Measurements from ENCODE around the gene ZNF865. TPM values are rescaled to one million over a fixed set of nuclear protein-coding genes. Genes with fewer than 3 reads are reported as not detected.

Gene ZNF865
- total and polyA plus RNA-seq, 8 donors: 1.3 to 60.5 (median 6.6) TPM

DNA sequence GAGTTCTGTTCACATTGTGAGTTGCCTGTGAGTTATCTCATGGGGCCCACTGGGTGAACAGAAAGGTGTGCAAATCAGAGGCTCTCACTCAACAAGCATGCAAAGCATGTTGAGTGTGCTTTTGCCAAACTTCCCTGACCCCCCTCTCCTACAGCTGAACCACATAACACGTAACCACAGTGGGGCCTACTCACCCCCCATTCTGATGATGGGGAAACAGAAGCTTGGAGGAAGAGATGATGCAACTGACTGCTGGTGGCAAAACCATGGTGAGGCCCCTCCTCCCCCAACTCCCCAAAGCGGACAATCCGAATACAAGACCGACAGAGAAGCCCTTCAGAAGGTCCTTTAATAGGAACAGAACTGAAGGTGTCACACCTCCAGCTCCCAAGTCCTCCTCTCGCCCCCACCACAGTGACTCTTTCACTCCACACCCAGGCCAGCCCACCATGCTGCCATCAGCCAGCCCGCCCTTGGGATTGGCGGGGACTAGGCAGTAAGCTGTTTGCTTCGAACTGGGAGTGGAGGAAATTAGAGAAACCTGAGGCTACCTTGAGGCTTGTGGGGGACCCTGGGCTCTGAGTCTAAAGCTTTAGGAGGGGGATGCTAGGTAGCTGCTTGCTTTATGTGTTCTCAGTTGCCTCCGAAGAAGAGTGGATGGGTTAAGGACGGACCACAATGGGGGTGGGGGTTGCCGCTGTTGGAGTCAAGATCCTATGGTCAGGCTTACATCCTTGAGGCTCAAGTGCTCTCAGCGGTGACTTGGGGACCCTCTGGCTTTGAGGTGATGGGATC is 15.2 kb downstream of the ZNF865 start:
- intact Hi-C loops (cut with DNase I; ENCODE audit: low total_unique reads): no loop called here
- H3K4me1 ChIP-seq: peaks cover 11 to 54% (median 23%) of the 10 kb centered on the region in 4 donors
- H3K9me3 ChIP-seq: no peaks in the 10 kb centered on the region
- no peak overlapping the region for H3K4me3 ChIP-seq
- WGBS, 5 donors: 82 to 94% (median 90%) methylated on average over 11 to 12 of the region's 12 CpGs
- DNase-seq: no peak
- TF ChIP-seq POLR2AphosphoS5 (IDR thresholded peaks at IDR 0.05): no peak
- TF ChIP-seq EP300 (IDR thresholded peaks at IDR 0.05): no peak
- TF ChIP-seq, protein P1, sequence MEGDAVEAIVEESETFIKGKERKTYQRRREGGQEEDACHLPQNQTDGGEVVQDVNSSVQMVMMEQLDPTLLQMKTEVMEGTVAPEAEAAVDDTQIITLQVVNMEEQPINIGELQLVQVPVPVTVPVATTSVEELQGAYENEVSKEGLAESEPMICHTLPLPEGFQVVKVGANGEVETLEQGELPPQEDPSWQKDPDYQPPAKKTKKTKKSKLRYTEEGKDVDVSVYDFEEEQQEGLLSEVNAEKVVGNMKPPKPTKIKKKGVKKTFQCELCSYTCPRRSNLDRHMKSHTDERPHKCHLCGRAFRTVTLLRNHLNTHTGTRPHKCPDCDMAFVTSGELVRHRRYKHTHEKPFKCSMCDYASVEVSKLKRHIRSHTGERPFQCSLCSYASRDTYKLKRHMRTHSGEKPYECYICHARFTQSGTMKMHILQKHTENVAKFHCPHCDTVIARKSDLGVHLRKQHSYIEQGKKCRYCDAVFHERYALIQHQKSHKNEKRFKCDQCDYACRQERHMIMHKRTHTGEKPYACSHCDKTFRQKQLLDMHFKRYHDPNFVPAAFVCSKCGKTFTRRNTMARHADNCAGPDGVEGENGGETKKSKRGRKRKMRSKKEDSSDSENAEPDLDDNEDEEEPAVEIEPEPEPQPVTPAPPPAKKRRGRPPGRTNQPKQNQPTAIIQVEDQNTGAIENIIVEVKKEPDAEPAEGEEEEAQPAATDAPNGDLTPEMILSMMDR (IDR thresholded peaks at IDR 0.05): no peak
- TF ChIP-seq POLR2A (IDR thresholded peaks at IDR 0.05): no peak
- peaks cover 17 to 51% (median 46%) of the 10 kb centered on the region in 4 donors for H3K36me3 ChIP-seq
- H3K27me3 ChIP-seq: no peaks in the 10 kb centered on the region
- peak overlapping the region in 2 of 5 donors; percentile 6 for H3K27ac ChIP-seq

DNA sequence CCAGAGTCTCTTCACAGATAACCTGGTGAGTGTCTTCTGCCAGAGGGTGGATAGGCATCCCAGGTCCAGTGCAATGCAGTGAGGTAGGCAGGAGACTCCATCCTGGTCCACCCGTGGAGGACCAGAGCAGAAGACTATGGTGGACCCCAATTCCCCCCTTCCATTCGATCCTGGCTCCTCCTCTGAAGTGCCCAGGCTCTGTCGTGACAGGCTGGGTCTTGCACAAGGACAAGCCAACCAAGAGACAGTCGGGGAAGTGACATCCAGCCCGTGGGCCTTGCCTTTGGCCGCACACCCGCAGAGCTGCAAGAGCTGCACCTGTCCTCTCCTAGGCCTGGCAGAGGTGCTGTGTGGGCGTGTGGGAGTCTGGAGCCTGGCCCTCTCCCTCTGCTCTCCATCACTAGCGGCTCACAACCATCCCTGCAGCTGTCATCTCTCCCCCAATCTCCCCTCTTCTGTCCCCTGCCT is 15.8 kb downstream of the ZNF865 start:
- WGBS, 5 donors: 81 to 96% (median 86%) methylated on average over 5 to 9 of the region's 9 CpGs
- H3K9me3 ChIP-seq: no peaks in the 10 kb centered on the region
- peak overlapping the region in 1 of 5 donors; percentile 6 for H3K27ac ChIP-seq
- intact Hi-C loops (cut with DNase I; ENCODE audit: low total_unique reads): no loop called here
- no peaks in the 10 kb centered on the region for H3K27me3 ChIP-seq
- H3K36me3 ChIP-seq: peaks cover 11 to 45% (median 39%) of the 10 kb centered on the region in 4 donors
- peaks cover 11 to 54% (median 23%) of the 10 kb centered on the region in 4 donors for H3K4me1 ChIP-seq
- DNase-seq: no peak
- H3K4me3 ChIP-seq: no peak overlapping the region
- TF ChIP-seq, protein P1 (IDR thresholded peaks at IDR 0.05): no peak
- TF ChIP-seq POLR2A (IDR thresholded peaks at IDR 0.05) (no peak), POLR2AphosphoS5 (IDR thresholded peaks at IDR 0.05) (no peak), EP300 (IDR thresholded peaks at IDR 0.05) (no peak)

DNA sequence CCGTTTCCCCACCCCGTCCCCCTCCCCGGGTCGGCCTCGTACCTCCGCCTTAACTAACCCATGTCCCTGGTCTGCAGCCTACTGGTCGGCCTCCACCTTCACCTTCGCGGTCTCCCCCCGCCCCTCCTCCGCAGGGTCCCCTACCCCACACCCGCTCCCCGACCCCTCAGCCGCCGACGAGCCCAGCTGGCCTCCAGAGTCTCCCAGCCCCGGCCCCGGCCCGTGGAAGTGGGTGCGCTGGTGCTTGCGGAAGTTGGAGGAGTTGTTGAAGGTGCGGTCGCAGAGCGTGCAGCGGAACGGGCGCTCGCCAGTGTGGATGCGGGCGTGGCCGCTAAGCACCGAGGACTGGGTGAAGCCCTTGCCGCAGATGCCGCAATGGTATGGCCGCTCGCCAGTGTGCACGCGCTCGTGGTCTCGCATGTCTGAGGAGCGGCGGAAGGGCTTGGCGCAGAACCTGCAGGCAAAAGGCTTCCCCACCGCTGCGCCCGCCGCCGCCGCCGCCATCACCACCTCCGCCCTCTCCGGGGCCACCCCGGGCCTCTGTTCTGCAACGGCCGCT is 16.3 kb downstream of the ZNF865 start:
- no peak overlapping the region for H3K4me3 ChIP-seq
- WGBS, 5 donors: 91 to 96% (median 95%) methylated on average over 35 to 55 of the region's 55 CpGs
- H3K36me3 ChIP-seq: peaks cover 6 to 40% (median 34%) of the 10 kb centered on the region in 4 donors
- H3K4me1 ChIP-seq: peaks cover 11 to 54% (median 23%) of the 10 kb centered on the region in 4 donors
- H3K27me3 ChIP-seq: no peaks in the 10 kb centered on the region
- H3K9me3 ChIP-seq: no peaks in the 10 kb centered on the region
- TF ChIP-seq, protein P1 (IDR thresholded peaks at IDR 0.05): no peak
- TF ChIP-seq POLR2A (IDR thresholded peaks at IDR 0.05) (no peak), POLR2AphosphoS5 (IDR thresholded peaks at IDR 0.05) (no peak), EP300 (IDR thresholded peaks at IDR 0.05) (no peak)
- no peak overlapping the region for H3K27ac ChIP-seq
- intact Hi-C loops (cut with DNase I; ENCODE audit: low total_unique reads): no loop called here
- DNase-seq: no peak

DNA sequence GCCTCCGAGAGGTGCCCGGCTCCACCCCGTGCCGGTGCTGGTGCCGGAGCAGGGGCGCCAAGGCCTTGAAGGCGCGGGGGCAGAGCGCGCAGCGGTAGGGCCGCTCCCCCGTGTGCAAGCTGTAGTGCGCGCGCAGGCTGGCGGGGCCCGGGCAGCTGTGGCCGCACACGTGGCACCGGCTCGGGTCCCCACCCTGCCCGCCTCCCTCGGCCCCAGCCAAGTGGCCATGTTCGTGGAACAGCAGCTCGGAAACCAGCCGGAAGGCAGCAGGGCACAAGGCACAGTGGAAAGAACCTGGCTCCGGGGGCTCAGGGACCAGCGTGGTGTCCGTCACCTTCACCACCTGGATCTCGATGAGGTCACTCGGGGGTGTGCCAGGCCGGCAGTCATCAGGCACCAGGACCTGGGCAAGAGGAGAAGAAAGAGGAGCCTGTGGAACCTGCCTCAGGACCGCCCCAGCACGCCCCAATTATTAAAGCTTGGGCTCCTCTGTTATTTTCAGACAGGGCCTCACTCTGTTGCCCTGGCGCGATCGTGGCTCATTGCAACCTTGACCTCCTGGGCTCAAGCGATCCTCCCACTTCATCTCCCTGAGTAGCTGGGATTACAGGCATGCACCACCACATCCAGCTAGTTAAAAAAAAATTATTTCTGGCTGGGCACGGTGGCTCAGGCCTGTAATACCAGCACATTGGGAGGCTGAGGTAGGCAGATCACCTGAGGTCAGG is 17.0 kb downstream of the ZNF865 start:
- H3K9me3 ChIP-seq: no peaks in the 10 kb centered on the region
- no peaks in the 10 kb centered on the region for H3K27me3 ChIP-seq
- 89 to 94% (median 92%) methylated on average over 20 to 40 of the region's 40 CpGs for WGBS, 5 donors
- H3K27ac ChIP-seq: no peak overlapping the region
- peaks cover 6 to 33% (median 28%) of the 10 kb centered on the region in 4 donors for H3K36me3 ChIP-seq
- H3K4me1 ChIP-seq: peaks cover 11 to 54% (median 23%) of the 10 kb centered on the region in 4 donors
- DNase-seq: no peak
- TF ChIP-seq EP300 (IDR thresholded peaks at IDR 0.05) (no peak), POLR2AphosphoS5 (IDR thresholded peaks at IDR 0.05) (no peak), POLR2A (IDR thresholded peaks at IDR 0.05) (no peak)
- TF ChIP-seq, protein P1 (IDR thresholded peaks at IDR 0.05): no peak
- H3K4me3 ChIP-seq: no peak overlapping the region
- intact Hi-C loops (cut with DNase I; ENCODE audit: low total_unique reads): no loop called here
